Gastrocnemius medialis (tissue), 4 donors: ENCODE data around the gene PLCL2.

Experiments
- CTCF ChIP-seq, 5 experiments: fragments of 450-650 bp in 3 of 5; fragments of 200-600 bp in 2 of 5; sonication (generic) in 2 of 5; IDR thresholded peaks in 4 of 5; conservative IDR thresholded peaks in 1 of 5; 1 replicate in 4 of 5; 2 replicates in 1 of 5; pipeline ENCODE4 v1.5.1; 2016 to 2019; ENCODE audit warnings: antibody characterized with exemption in 5 of 5, mild to moderate bottlenecking in 3 of 5, moderate library complexity in 3 of 5
- POLR2A ChIP-seq, 2 donors: fragments of 450-650 bp; IDR thresholded peaks; one replicate each; pipeline ENCODE4 v1.6.1; 2017; ENCODE audit warnings: antibody characterized with exemption in 2 of 2, mild to moderate bottlenecking in 2 of 2, moderate library complexity in 2 of 2

GRCh38 chr3:16884748-16885592 is at the start of gene PLCL2:
- TF ChIP-seq CTCF (IDR thresholded peaks at IDR 0.05 in 4 of 5, conservative IDR thresholded peaks at IDR 0.05 in 1 of 5) = no peak
- TF ChIP-seq POLR2A (IDR thresholded peaks at IDR 0.05) = peak in 1 of 2 donors; percentile 59
